ENCODE results near the gene DDX24. TPM values are rescaled to one million over a fixed set of nuclear protein-coding genes. Genes with fewer than 3 reads are reported as not detected.

Gene DDX24
- total and polyA plus RNA-seq, 8 donors = 39.1 to 236 (median 69.9) TPM

- Histone ChIP-seq H3K27me3 (peaks cover 0 to 37% (median 9%) of the 10 kb centered on the region in 3 donors), H3K4me1 (peaks cover 0 to 29% (median 11%) of the 10 kb centered on the region in 4 donors), H3K27ac (no peak overlapping the region), H3K9me3 (no peaks in the 10 kb centered on the region), H3K4me3 (no peak overlapping the region), H3K36me3 (no peaks in the 10 kb centered on the region)
- no peak for TF ChIP-seq POLR2A (IDR thresholded peaks at IDR 0.05)
- no peak for TF ChIP-seq EP300 (IDR thresholded peaks at IDR 0.05)
- no peak for TF ChIP-seq CTCF (IDR thresholded peaks at IDR 0.05)
- no peak for TF ChIP-seq POLR2AphosphoS5 (IDR thresholded peaks at IDR 0.05)
- intact Hi-C loops (cut with DNase I; ENCODE audit: low total_unique reads) = loop anchor here (5.0 kb wide), 1 partner anchor 63 kb away; no protein-coding TSS in a partner anchor
- WGBS, 5 donors = 82 to 89% (median 85%) methylated on average over 6 of the region's 6 CpGs
- no peak for DNase-seq
Measured at GRCh38 chr14:94000267-94000666, 80.7 kb downstream of the DDX24 start.

GRCh38 chr14:93999573-93999972, 81.4 kb downstream of the DDX24 start:
- no peaks in the 10 kb centered on the region for H3K36me3 ChIP-seq
- H3K4me3 ChIP-seq = no peak overlapping the region
- peaks cover 0 to 30% (median 11%) of the 10 kb centered on the region in 4 donors for H3K4me1 ChIP-seq
- intact Hi-C loops (cut with DNase I; ENCODE audit: low total_unique reads) = no loop called here
- 54 to 69% (median 65%) methylated on average over 7 to 8 of the region's 8 CpGs for WGBS, 5 donors
- H3K9me3 ChIP-seq = no peaks in the 10 kb centered on the region
- TF ChIP-seq POLR2A (IDR thresholded peaks at IDR 0.05) (no peak), EP300 (IDR thresholded peaks at IDR 0.05) (no peak), POLR2AphosphoS5 (IDR thresholded peaks at IDR 0.05) (no peak), CTCF (IDR thresholded peaks at IDR 0.05) (no peak)
- H3K27me3 ChIP-seq = peaks cover 0 to 37% (median 9%) of the 10 kb centered on the region in 3 donors
- DNase-seq = no peak
- H3K27ac ChIP-seq = no peak overlapping the region

- TF ChIP-seq EP300 (IDR thresholded peaks at IDR 0.05) (no peak), CTCF (IDR thresholded peaks at IDR 0.05) (no peak), POLR2A (IDR thresholded peaks at IDR 0.05) (no peak), POLR2AphosphoS5 (IDR thresholded peaks at IDR 0.05) (no peak)
- 69 to 82% (median 80%) methylated on average over 2 to 7 of the region's 7 CpGs for WGBS, 5 donors
- intact Hi-C loops (cut with DNase I; ENCODE audit: low total_unique reads) = no loop called here
Measured at GRCh38 chr14:93998871-93999403, 82.1 kb downstream of the DDX24 start.

More at GRCh38 chr14:93998871-93999403, 82.1 kb downstream of the DDX24 start:
- Histone ChIP-seq H3K27me3 (peaks cover 0 to 37% (median 9%) of the 10 kb centered on the region in 3 donors), H3K27ac (no peak overlapping the region), H3K4me1 (peaks cover 0 to 32% (median 11%) of the 10 kb centered on the region in 4 donors), H3K4me3 (no peak overlapping the region), H3K9me3 (no peaks in the 10 kb centered on the region), H3K36me3 (no peaks in the 10 kb centered on the region)
- no peak for DNase-seq

Other genes starting within 250 kb of the DDX24 start
- gene FAM181A, start 153.9 kb downstream of the DDX24 start, total RNA-seq = not detected
- gene FAM181A, start 153.9 kb downstream of the DDX24 start, polyA plus RNA-seq = not detected
- 100 to 1,000 TPM in 1 of 5 donors, 10 to 100 TPM in 3, 1 to 10 TPM in 1; 9.6 to 199 (median 34.8) TPM for gene ASB2, start 104.6 kb downstream of the DDX24 start, total RNA-seq
- 10 to 100 TPM in 1 of 3 donors, 1 to 10 TPM in 2; 2.0 to 17.1 (median 2.2) TPM for gene ASB2, start 104.6 kb downstream of the DDX24 start, polyA plus RNA-seq
- not detected for gene CCDC197, start 83.9 kb downstream of the DDX24 start, total RNA-seq
- gene CCDC197, start 83.9 kb downstream of the DDX24 start, polyA plus RNA-seq = not detected
- 1 to 10 TPM in 1 of 5 donors, under 1 TPM in 2, not detected in 2; 0.45 to 4.1 (median 0.92) TPM for gene OTUB2, start 54.9 kb downstream of the DDX24 start, total RNA-seq
- gene OTUB2, start 54.9 kb downstream of the DDX24 start, polyA plus RNA-seq = under 1 TPM; 0.46 to 0.75 (median 0.50) TPM
- gene IFI27L1, start 108 bp upstream of the DDX24 start, total RNA-seq = 10 to 100 TPM in 2 of 5 donors, 1 to 10 TPM in 2, not detected in 1; 1.6 to 17.1 (median 9.3) TPM
- 10 to 100 TPM in 2 of 3 donors, 1 to 10 TPM in 1; 9.9 to 33.7 (median 23.5) TPM for gene IFI27L1, start 108 bp upstream of the DDX24 start, polyA plus RNA-seq
- 100 to 1,000 TPM in 3 of 5 donors, 10 to 100 TPM in 2; 12.9 to 276 (median 118) TPM for gene IFI27, start 29.5 kb upstream of the DDX24 start, total RNA-seq
- 1,000 to 10,000 TPM in 1 of 3 donors, 100 to 1,000 TPM in 2; 292 to 1,115 (median 874) TPM for gene IFI27, start 29.5 kb upstream of the DDX24 start, polyA plus RNA-seq
- gene IFI27L2, start 48.4 kb upstream of the DDX24 start, total RNA-seq = 10 to 100 TPM in 3 of 5 donors, 1 to 10 TPM in 2; 4.9 to 61.7 (median 24.8) TPM
- 100 to 1,000 TPM in 2 of 3 donors, 10 to 100 TPM in 1; 87.8 to 133 (median 103) TPM for gene IFI27L2, start 48.4 kb upstream of the DDX24 start, polyA plus RNA-seq
- 10 to 100 TPM in 1 of 5 donors, 1 to 10 TPM in 1, under 1 TPM in 2, not detected in 1; under 0.01 to 11.7 (median 0.77) TPM for gene PPP4R4, start 93.1 kb upstream of the DDX24 start, total RNA-seq
- gene PPP4R4, start 93.1 kb upstream of the DDX24 start, polyA plus RNA-seq = 1 to 10 TPM in 1 of 3 donors, under 1 TPM in 2; 0.28 to 1.1 (median 0.50) TPM
- gene SERPINA10, start 212.1 kb upstream of the DDX24 start, total RNA-seq = not detected
- under 1 TPM in 2 of 3 donors, not detected in 1; 0.10 to 0.37 TPM for gene SERPINA10, start 212.1 kb upstream of the DDX24 start, polyA plus RNA-seq
- gene SERPINA6, start 242.1 kb upstream of the DDX24 start, total RNA-seq = not detected
- under 1 TPM in 1 of 3 donors, not detected in 2; 0.19 TPM for gene SERPINA6, start 242.1 kb upstream of the DDX24 start, polyA plus RNA-seq